Measurements from ENCODE around the gene ZNF593OS.

ZNF593OS gene

GRCh38 chr1:26182383-26182696, 10.7 kb upstream of the ZNF593OS start:
- no peak for DNase-seq

- DNase-seq = no peak
Measured at GRCh38 chr1:26181586-26182382, 10.2 kb upstream of the ZNF593OS start.

GRCh38 chr1:26180010-26180506, 8.4 kb upstream of the ZNF593OS start:
- no peak for DNase-seq

- DNase-seq = no peak
Measured at GRCh38 chr1:26177182-26177684, 5.6 kb upstream of the ZNF593OS start, which contains the start of gene CNKSR1. Gene CNKSR1, plus strand, starts transcription at chr1:26177491. Its CDS starts 57 bp downstream, at chr1:26177548.

- DNase-seq = no peak
Measured at GRCh38 chr1:26175346-26175745, 3.7 kb upstream of the ZNF593OS start.

- DNase-seq = no peak
Measured at GRCh38 chr1:26170472-26170821, 1.2 kb downstream of the ZNF593OS start.

GRCh38 chr1:26169669-26170471, 1.8 kb downstream of the ZNF593OS start, which contains the start of gene ZNF593:
Gene ZNF593, plus strand, starts transcription at chr1:26169908. Its CDS starts 76 bp downstream, at chr1:26169984.
- DNase-seq = peak; percentile 11

GRCh38 chr1:26169198-26169554, 2.5 kb downstream of the ZNF593OS start:
- DNase-seq = no peak

GRCh38 chr1:26168410-26169197, 3.0 kb downstream of the ZNF593OS start, which contains the start of gene C1orf232:
Gene C1orf232, minus strand, starts transcription at chr1:26168963. Its CDS starts 464 bp downstream, at chr1:26168499.
- DNase-seq = peak; percentile 5

- no peak for DNase-seq
Measured at GRCh38 chr1:26166719-26167281, 4.8 kb downstream of the ZNF593OS start.

- no peak for DNase-seq
Measured at GRCh38 chr1:26164861-26165842, 6.5 kb downstream of the ZNF593OS start.

GRCh38 chr1:26164036-26164860, 7.4 kb downstream of the ZNF593OS start:
- DNase-seq = no peak

GRCh38 chr1:26163684-26164035, 8.0 kb downstream of the ZNF593OS start:
- no peak for DNase-seq

GRCh38 chr1:26162220-26162709, 9.4 kb downstream of the ZNF593OS start:
- no peak for DNase-seq

GRCh38 chr1:26161415-26162219, 10.0 kb downstream of the ZNF593OS start:
- DNase-seq = no peak

GRCh38 chr1:26160527-26161414, 10.9 kb downstream of the ZNF593OS start:
- no peak for DNase-seq

GRCh38 chr1:26159743-26160039, 11.9 kb downstream of the ZNF593OS start:
- DNase-seq = no peak
